Glomerular visceral epithelial cell (primary cell): ENCODE data around the gene RABGAP1L.
"Not testable (repeated sequence)": the region's sequence is repeated elsewhere in the genome, so short reads cannot be mapped to it uniquely, and the experiment has no call there.

Experiments
- DNase-seq: peaks from one replicate; pipeline ENCODE4 v3.0.0-alpha.2; 2016; ENCODE audit errors: extremely low spot score

RABGAP1L gene

DNA sequence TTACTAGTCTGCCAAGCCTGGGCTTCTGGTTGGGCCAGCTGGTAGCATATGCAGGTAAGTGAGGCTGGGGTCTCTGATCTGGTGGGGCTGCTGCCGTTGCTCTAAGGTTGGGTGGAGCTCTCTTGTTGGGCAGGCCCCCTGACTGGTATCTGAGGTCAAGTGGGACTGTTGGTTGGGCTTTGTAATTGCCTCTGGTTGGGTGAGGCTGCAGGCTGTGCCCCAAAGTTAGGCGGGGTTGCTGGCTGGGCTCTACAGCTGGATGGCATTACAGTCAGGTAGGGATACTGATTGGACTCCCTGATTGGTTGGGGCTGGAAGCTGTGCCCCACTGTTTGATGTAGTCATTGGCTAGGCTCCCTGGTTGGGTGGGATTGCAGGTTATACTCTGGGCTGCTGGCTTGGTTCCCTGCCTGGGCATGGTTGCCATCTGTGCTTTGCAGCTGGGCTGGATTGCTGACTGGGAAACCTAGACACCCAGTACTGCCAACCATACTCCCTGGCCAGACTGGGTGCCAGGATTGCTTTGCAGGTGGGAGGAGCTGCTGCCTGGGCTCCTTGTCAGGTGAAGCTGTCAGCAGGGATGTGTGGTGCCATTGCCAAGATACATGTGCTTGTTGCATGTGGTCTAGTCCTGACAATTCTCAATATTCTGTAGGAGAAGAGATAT lies 130.5 kb downstream of the RABGAP1L start:
- no peak for DNase-seq

DNA sequence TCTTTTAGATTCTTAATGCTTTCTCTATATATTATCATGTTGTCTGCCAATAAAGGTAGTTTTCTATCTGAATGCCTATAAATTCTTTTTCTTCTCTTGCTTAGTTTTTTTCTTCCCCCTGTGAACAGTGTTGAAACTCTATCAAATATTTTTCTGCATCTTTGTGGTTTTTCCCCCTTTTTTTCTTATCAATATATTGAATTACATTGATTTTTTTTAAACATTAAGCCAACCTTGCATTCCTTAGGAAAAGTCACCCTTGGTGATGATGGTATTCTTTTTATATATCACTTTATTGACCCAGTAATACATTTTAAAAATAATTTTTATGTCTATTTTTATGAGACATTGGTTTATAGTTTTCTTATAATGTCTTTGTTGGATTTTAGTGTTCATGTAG lies 131.7 kb downstream of the RABGAP1L start:
- DNase-seq: no peak

DNA sequence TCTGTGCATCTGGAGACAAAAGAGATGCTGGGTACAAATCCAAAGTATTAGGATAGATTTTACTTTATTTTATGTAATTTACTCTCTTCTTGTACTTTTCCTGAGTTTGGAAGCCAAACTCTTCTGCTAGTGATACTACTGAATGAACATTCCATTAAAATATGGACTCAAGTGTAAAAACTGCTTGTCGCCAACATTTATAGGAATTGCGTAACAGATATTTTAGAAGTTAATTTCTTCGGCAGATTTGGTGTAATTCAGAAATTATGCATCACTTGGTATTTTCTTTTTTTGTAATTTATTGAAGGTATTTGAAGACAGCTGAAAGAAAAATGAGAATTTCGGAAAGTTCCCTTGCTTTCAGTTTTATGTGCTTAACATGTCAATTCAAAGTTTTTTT lies 137.0 kb downstream of the RABGAP1L start:
- DNase-seq: no peak

DNA sequence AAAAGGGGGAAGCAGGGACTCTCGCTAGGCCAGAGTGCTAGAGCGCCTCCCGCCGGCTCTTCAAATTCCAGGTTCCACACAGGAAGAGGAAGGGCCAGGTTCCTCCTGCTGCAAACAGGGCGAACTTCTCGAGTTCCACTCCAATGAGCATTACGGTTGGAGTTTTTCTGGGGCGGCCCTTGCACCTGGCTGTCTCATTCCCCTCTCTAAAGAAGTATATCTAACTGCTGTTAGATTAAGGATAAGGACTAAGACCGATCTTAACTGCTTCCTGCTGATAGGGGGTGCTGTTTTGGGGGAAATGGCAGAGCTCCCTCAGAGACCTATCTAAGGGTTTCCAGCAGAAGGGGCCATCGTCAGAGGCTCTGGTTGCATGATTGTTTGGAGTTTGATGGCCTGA lies 138.0 kb downstream of the RABGAP1L start:
- no peak for DNase-seq

GRCh38 chr1:174301295-174302077 lies 142.2 kb downstream of the RABGAP1L start:
- DNase-seq: no peak

GRCh38 chr1:174308604-174309003 lies 149.3 kb downstream of the RABGAP1L start:
- no peak for DNase-seq

DNA sequence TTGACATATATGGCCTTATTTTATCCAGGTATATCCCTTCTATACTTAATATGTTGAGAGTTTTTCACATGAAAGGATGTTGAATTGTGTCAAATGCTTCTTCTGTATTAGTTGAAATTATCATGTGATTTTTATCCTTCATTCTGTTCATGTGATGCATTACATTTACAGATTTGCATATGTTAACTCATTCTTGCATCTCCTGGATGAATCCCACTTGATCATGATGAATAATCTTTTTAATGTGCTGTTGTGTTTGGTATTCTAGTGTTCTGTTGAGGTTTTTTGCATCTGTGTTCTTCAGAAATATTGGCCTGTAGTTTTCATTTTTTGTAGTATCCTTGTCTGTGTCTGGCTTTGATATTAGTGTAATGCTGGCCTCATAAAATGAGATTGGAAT lies 150.2 kb downstream of the RABGAP1L start:
- no peak for DNase-seq

DNA sequence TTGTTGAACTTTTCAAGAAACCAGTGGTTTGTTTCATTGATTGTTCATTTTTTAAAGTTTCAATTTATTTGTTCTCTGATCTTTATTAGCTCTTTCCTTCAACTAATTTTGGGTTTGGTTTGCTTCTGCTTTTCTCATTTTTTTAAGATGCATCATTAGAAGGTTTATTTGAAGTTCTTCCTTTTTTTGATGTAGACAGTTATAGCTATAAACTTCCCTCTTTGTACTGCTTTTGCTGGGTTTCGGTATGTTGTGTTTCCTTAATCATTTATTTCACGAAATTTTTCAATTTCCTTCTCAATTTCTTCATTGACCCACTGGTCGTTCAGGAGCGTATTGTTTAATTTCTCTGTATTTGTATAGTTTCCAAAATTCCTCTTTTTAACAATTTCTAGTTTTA lies 155.1 kb downstream of the RABGAP1L start:
- DNase-seq: no peak

DNA sequence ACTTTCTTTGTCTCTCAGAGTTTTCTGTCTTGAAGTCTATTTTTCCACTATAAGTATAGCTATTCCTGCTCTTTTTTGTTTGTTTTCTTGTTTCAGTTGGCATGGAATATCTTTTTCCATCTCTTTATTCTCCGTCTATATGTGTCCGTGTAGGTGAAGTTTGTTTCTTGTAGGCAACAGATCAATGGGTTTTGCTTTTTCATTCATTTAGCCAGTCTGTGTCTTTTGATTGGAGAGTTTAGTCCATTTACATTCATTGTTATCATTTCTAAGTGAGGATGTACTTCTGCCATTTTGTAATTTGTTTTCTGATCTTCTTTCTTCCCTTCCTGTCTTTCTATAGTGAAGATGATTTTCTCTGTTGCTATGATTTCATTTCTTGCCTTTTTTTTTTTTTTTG lies 155.9 kb downstream of the RABGAP1L start:
- DNase-seq: no peak

DNA sequence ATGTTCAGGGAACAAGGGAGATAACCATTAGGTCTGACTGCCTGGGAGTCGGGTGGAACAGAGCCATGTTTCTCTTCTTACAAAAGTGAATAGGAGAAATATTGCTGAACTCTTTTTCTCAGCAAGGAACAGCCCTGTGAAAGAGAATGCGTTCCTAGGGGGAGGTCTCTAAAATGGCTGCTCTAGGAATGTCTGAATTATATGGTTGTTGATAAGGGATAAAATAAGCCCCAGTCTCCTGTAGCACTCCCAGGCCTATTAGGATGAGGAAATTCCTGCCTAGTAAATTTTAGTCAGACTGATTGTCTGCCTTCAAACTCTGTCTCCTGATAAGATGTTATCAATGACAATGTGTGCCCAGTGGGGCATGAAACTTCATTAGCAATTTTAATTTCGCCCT lies 161.6 kb downstream of the RABGAP1L start:
- not testable (repeated sequence) for DNase-seq

DNA sequence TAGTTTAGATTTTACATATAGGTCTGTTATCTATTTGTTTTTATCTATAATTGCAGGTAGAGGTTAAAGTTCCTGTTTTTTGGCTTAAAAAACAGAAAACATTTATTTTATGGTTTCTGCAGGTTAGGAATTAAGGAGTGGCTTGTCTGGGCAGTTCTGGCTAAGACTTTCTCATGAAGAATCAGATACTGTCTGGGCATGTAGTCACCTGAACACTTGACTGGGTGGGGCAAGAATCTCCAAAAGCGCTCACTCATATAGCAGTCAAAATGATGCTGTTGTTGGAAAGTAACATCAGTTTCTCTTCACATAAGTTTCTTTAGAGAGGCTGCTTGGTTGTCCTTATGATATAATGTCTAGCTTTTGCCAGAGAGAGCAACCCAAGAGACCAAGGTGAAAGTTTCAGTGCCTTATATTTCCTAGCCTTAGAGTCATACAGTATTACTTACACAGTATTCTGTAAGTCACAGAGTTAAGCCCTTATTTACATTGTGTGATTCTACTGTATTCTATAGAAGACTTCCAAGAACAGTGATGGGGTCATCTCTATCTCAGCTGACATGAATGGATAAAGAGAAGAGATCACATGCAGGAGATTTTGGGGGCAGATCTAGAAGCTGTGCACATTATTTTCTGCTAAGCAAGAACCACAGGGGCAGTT lies 163.0 kb downstream of the RABGAP1L start:
- DNase-seq: no peak

DNA sequence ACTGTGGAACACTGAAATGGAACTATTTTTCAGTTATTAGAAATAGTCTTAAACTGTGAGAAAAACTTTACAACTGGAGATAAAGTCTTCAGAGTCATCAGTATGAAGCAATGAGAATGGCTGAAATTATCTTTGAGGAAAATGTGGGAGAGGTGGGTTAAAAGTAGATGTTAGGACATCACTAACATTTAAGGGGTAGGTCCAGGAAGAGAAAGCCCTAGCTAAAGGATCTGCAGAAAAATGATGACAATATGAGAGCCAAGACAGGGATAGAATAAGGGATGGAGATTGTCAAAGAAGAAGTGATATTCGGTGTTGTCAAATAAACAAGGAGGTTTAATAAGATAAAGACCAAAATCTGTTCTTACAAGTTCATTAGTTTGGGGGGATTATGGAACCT lies 165.2 kb downstream of the RABGAP1L start:
- DNase-seq: no peak

DNA sequence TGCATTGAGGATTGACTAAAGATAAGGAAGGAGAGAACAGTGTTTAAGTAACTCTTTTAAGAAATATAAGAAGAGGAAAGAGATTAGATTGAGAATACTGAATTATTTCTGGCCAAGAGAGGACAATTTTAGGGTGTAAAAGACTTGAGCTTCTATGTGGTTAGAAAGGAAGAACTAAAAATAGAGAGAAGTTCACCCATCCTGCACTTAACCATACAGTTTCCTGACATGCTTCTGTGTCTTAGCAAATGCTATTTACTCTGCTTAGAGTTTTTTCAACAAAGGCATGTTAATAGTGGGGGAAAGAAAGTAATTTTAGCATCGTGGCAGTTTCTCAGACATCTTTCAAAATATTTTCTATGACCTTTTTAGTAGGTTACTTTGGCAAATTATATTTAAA lies 165.6 kb downstream of the RABGAP1L start:
- no peak for DNase-seq

DNA sequence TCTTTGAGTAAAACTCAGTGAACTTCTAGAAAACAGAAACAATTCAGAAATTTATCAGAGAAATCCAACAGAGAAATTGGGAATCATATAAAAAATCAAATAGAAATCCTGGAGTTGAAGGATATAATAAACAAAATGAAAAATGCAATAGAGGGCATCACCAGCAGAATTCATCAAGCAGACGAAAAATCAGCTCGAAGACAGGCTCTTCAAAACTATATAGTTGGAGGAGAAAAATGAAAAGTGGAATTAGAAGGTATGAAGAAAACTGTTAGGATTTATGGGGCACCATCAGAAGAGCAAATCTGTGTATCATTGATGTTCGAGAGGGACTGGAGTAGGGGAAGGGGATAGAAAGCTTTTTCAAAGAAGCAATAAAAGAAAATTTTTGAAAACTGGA lies 167.0 kb downstream of the RABGAP1L start:
- no peak for DNase-seq

- no peak for DNase-seq
Measured at GRCh38 chr1:174333437-174333836, 174.1 kb downstream of the RABGAP1L start.

DNA sequence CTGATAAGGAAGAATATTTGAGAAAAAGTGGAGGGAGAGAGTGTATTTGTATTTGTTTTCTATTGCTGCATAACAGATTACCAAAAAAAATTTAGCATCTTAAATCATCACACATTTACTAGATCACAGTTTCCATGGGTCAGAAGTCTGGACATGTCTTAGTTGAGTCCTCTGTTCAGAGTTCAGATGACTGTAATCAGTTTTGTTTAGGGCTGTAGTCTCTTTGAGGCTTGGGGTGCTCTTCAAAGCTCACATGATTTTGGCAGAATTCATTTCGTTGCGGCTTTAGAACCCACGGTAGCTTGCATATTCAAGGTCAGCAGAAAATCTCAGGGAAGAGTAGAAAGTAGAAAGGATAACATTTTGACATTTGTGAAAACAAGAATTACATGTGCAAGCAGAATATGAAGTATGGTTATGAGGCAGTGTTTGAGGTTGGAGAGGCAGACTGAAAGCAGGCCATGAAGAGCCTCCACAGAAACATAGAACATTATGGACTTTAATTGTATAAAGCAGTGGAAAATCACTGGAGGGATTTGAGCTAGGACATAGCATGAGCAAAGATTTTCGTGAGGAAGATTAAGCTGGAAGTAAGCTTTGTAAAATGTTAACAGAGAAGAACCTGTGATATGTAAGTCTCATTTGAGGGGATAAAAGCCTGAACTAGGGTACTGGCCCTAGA lies 177.8 kb downstream of the RABGAP1L start:
- no peak for DNase-seq

- DNase-seq: not testable (repeated sequence)
Measured at GRCh38 chr1:174340404-174340803, 181.1 kb downstream of the RABGAP1L start.

DNA sequence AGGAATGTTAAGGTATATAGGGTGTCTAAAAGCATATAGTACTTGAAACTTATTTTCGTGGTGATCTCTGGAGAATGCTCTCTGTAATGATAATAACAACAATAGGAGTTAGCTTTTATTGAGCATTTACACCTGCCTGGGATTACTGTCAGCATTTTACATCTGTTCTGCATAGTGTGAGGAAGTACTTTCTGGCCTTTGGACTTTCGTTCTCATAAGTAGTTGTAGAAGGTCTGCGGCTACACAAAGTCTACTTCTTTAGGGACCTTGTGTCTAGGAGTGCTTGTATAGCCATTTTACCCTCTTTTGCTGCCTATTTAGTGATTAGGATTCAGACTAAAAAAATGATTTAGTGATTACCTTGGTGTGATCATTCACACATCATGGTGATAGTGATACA lies 184.8 kb downstream of the RABGAP1L start:
- no peak for DNase-seq

DNA sequence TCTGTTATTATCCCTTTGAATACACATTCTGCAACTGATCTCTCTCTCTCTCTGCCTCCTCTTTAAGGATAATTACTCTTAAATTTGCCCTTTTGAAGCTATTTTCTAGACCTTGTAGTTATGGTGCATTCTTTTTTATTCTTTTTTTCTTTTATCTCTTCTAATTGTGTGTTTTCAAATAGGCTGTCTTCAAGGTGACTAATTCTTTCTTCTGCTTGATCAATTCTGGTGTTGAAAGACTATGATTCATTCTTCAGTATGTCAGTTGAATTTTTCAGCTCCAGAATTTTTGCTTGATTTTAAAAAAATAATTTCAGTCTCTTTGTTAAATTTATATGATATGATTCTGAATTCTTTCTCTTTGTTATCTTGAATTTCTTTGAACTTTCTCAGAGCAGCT lies 192.8 kb downstream of the RABGAP1L start:
- peak; percentile 12 for DNase-seq

- no peak for DNase-seq
Measured at GRCh38 chr1:174352883-174353608, 193.7 kb downstream of the RABGAP1L start.

DNA sequence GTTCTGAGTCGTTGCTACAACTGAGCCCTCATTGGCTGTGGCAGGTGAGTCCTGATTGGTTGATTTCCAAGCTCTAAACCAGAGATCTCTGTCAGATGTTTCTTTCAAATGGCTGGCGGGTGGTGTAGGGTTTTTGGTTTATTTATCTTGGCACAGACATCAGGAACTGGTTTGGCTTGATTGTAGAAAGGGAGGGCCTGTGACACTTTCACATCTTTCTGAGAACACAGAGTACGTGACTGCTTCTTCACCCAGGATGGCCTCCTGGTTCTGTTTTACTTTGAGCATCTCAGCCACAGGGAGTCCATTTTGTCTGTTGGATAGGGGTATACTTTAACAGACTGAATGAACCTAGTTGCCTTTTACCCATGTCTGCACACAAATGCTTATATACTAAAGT lies 199.0 kb downstream of the RABGAP1L start:
- DNase-seq: no peak
